ENCODE results near the gene RMRP. TPM values are rescaled to one million over a fixed set of nuclear protein-coding genes. Genes with fewer than 3 reads are reported as not detected.

RMRP gene
- total and polyA plus RNA-seq, 4 donors: 44.8 to 39,735 (median 15,277) TPM

GRCh38 chr9:35662437-35662836 is 4.6 kb upstream of the RMRP start:
- Histone ChIP-seq H3K36me3 (ENCODE audit: control insufficient read depth in 4 of 4, insufficient read depth in 4 of 4, low read length in 4 of 4) (peaks cover 0 to 17% (median 15%) of the 10 kb centered on the region in 4 donors), H3K9me3 (ENCODE audit: control insufficient read depth in 4 of 4, insufficient read depth in 3 of 4, low read length in 3 of 4) (no peaks in the 10 kb centered on the region), H3K27ac (ENCODE audit: low read depth in 1 of 2, low read length in 1 of 2) (no peak overlapping the region), H3K4me3 (no peak overlapping the region), H3K9ac (ENCODE audit: insufficient read depth in 1 of 2, low read length in 2 of 2) (no peak overlapping the region), H3K4me1 (ENCODE audit: control insufficient read depth in 5 of 5, insufficient read depth in 5 of 5, low read length in 5 of 5) (peaks cover 0 to 29% (median 3%) of the 10 kb centered on the region in 5 donors), H3K27me3 (ENCODE audit: control insufficient read depth in 3 of 3, insufficient read depth in 3 of 3, low read length in 2 of 3) (no peaks in the 10 kb centered on the region)
- TF ChIP-seq CTCF (IDR thresholded peaks at IDR 0.05; ENCODE audit: control extremely low read depth, extremely low read depth): no peak
- 71 to 85% methylated on average over 7 of the region's 7 CpGs for WGBS, 2 donors
- DNase-seq (no peak), ATAC-seq (ENCODE audit: insufficient read depth, low FRiP score) (no peak)

- TF ChIP-seq CTCF (IDR thresholded peaks at IDR 0.05; ENCODE audit: control extremely low read depth, extremely low read depth): no peak
- H3K4me3 ChIP-seq: no peak overlapping the region
- 62 to 72% methylated on average over 3 of the region's 3 CpGs for WGBS, 2 donors
- H3K9ac ChIP-seq (ENCODE audit: insufficient read depth in 1 of 2, low read length in 2 of 2): no peak overlapping the region
- peaks cover 0 to 17% (median 15%) of the 10 kb centered on the region in 4 donors for H3K36me3 ChIP-seq (ENCODE audit: control insufficient read depth in 4 of 4, insufficient read depth in 4 of 4, low read length in 4 of 4)
- H3K4me1 ChIP-seq (ENCODE audit: control insufficient read depth in 5 of 5, insufficient read depth in 5 of 5, low read length in 5 of 5): peaks cover 0 to 35% (median 3%) of the 10 kb centered on the region in 5 donors
- no peak for ATAC-seq (ENCODE audit: insufficient read depth, low FRiP score)
- H3K27ac ChIP-seq (ENCODE audit: low read depth in 1 of 2, low read length in 1 of 2): peak overlapping the region in 1 of 2 donors; percentile 31
- DNase-seq: no peak
- H3K27me3 ChIP-seq (ENCODE audit: control insufficient read depth in 3 of 3, insufficient read depth in 3 of 3, low read length in 2 of 3): no peaks in the 10 kb centered on the region
- H3K9me3 ChIP-seq (ENCODE audit: control insufficient read depth in 4 of 4, insufficient read depth in 3 of 4, low read length in 3 of 4): no peaks in the 10 kb centered on the region
Measured at GRCh38 chr9:35661756-35662350, 4.0 kb upstream of the RMRP start.

GRCh38 chr9:35660966-35661415 is 3.2 kb upstream of the RMRP start:
- ATAC-seq (ENCODE audit: insufficient read depth, low FRiP score) (no peak), DNase-seq (peak in 2 of 3 donors; percentile 56 to 58)
- TF ChIP-seq CTCF (IDR thresholded peaks at IDR 0.05; ENCODE audit: control extremely low read depth, extremely low read depth): peak; percentile 8
- peaks cover 0 to 17% (median 15%) of the 10 kb centered on the region in 4 donors for H3K36me3 ChIP-seq (ENCODE audit: control insufficient read depth in 4 of 4, insufficient read depth in 4 of 4, low read length in 4 of 4)
- H3K9me3 ChIP-seq (ENCODE audit: control insufficient read depth in 4 of 4, insufficient read depth in 3 of 4, low read length in 3 of 4): no peaks in the 10 kb centered on the region
- no peak overlapping the region for H3K4me3 ChIP-seq
- H3K4me1 ChIP-seq (ENCODE audit: control insufficient read depth in 5 of 5, insufficient read depth in 5 of 5, low read length in 5 of 5): peaks cover 0 to 32% (median 3%) of the 10 kb centered on the region in 5 donors
- H3K9ac ChIP-seq (ENCODE audit: insufficient read depth in 1 of 2, low read length in 2 of 2): no peak overlapping the region
- WGBS, 2 donors: 61 to 68% methylated on average over 9 of the region's 9 CpGs
- peak overlapping the region; percentile 66 to 69 for H3K27ac ChIP-seq (ENCODE audit: low read depth in 1 of 2, low read length in 1 of 2)
- H3K27me3 ChIP-seq (ENCODE audit: control insufficient read depth in 3 of 3, insufficient read depth in 3 of 3, low read length in 2 of 3): no peaks in the 10 kb centered on the region

All from lung (tissue), 12 donors.